H1 (cell line): ENCODE results near the gene CFAP54. TPM values are rescaled to one million over a fixed set of nuclear protein-coding genes. Genes with fewer than 3 reads are reported as not detected.

Experiments used
- CTCF ChIA-PET: fragments of 300-600 bp; sonication (Branson Sonifier 250); formaldehyde crosslinking; loops from one replicate; lab custom pipeline; 2021; ENCODE audit not compliant: partially characterized antibody; lab: Charles Lee
- POLR2A ChIA-PET: fragments of 300-600 bp; sonication (Branson Sonifier 250); formaldehyde crosslinking; loops from one replicate; lab custom pipeline; 2021; ENCODE audit warnings: inconsistent platforms; ENCODE audit not compliant: partially characterized antibody; lab: Charles Lee
- DNase-seq, 2 experiments: peaks; one replicate each; pipeline versions ENCODE4 v3.0.0 to v3.0.0-alpha.2; 2010 to 2022; ENCODE audit warnings: low spot score in 2 of 2, low read depth in 1 of 2, mixed read lengths in 1 of 2
- FAIRE-seq: peaks from 2 replicates; lab custom pipeline; 2011; peaks lifted over from hg19 to GRCh38; lab: Jason Lieb, UNC
- H2AFZ ChIP-seq: 2 replicates; pipeline ENCODE4 v1.8.1; 2012; ENCODE audit warnings: low read length, inconsistent platforms
- H2AK5ac ChIP-seq: 2 replicates; pipeline ENCODE4 v1.6.1; 2013; ENCODE audit warnings: low read depth, low read length
- H2BK120ac ChIP-seq: replicated peaks from 2 replicates; pipeline ENCODE3; 2013; ENCODE audit warnings: low read depth, low read length, inconsistent platforms
- H2BK12ac ChIP-seq: 2 replicates; pipeline ENCODE4 v1.6.1; 2013; ENCODE audit warnings: low read depth, low read length
- H2BK15ac ChIP-seq: 2 replicates; pipeline ENCODE4 v1.6.1; 2013; ENCODE audit warnings: low read length
- H2BK20ac ChIP-seq: 2 replicates; pipeline ENCODE4 v1.6.1; 2013; ENCODE audit warnings: low read length
- H2BK5ac ChIP-seq: 2 replicates; pipeline ENCODE4 v1.6.1; 2013; ENCODE audit warnings: low read depth, low read length
- H3K14ac ChIP-seq: 2 replicates; pipeline ENCODE4 v1.6.1; 2013; ENCODE audit warnings: inconsistent platforms; ENCODE audit not compliant: insufficient read length
- H3K18ac ChIP-seq: 2 replicates; pipeline ENCODE4 v1.6.1; 2013; ENCODE audit warnings: low read length; ENCODE audit errors: extremely low read depth
- H3K23ac ChIP-seq: 2 replicates; pipeline ENCODE4 v1.6.1; 2013; ENCODE audit warnings: inconsistent platforms; ENCODE audit not compliant: insufficient read length
- H3K23me2 ChIP-seq: 2 replicates; pipeline ENCODE4 v1.6.1; 2013; ENCODE audit warnings: low read depth, low read length
- H3K27ac ChIP-seq: 2 replicates; pipeline ENCODE4 v1.6.1; 2011; ENCODE audit warnings: low read depth, low read length, inconsistent platforms
- H3K27me3 ChIP-seq, 4 experiments: replicated peaks in 1 of 4; 1 replicate in 1 of 4; 2 replicates in 3 of 4; pipeline versions ENCODE4 v1.6.1 to v1.8.1; 2011 to 2013; ENCODE audit warnings: low read length in 3 of 4, mild to moderate bottlenecking in 3 of 4, inconsistent platforms in 2 of 4, mixed read lengths in 2 of 4, moderate library complexity in 1 of 4; ENCODE audit not compliant: control insufficient read depth in 3 of 4, insufficient read depth in 3 of 4; ENCODE audit errors: extremely low read depth in 1 of 4
- H3K36me3 ChIP-seq, 4 experiments: 2 replicates each; pipeline versions ENCODE4 v1.6.1 to v1.8.1; 2011 to 2013; ENCODE audit warnings: mild to moderate bottlenecking in 4 of 4, low read length in 3 of 4, moderate library complexity in 2 of 4, control low read depth in 1 of 4, inconsistent platforms in 1 of 4; ENCODE audit not compliant: insufficient read depth in 4 of 4, control insufficient read depth in 2 of 4
- H3K4ac ChIP-seq: replicated peaks from 2 replicates; pipeline ENCODE3; 2013; ENCODE audit warnings: low read length, low read depth, mixed read lengths, inconsistent platforms; ENCODE audit not compliant: insufficient read length
- H3K4me1 ChIP-seq, 4 experiments: replicated peaks in 1 of 4; 1 replicate in 1 of 4; 2 replicates in 3 of 4; pipeline versions ENCODE4 v1.6.1 to v1.8.1; 2011 to 2013; ENCODE audit warnings: low read length in 3 of 4, inconsistent platforms in 2 of 4, mixed read lengths in 1 of 4; ENCODE audit not compliant: insufficient read depth in 4 of 4, control insufficient read depth in 3 of 4
- H3K4me2 ChIP-seq, 2 experiments: 2 replicates each; pipeline versions ENCODE4 v1.6.1 to v1.8.1; 2011 to 2013; ENCODE audit warnings: low read depth in 2 of 2, low read length in 2 of 2, control low read depth in 1 of 2, inconsistent platforms in 1 of 2, mild to moderate bottlenecking in 1 of 2; ENCODE audit not compliant: insufficient read depth in 1 of 2
- H3K4me3 ChIP-seq, 4 experiments: fragments of 200-600, 300-600 bp in 1 of 4; sonication (generic), shearing (Covaris generic), sonication (Bioruptor Twin) in 1 of 4; 2 replicates each; pipeline versions ENCODE4 v1.5.1 to v1.8.1; 2011 to 2016; ENCODE audit warnings: low read length in 4 of 4, low read depth in 3 of 4, control low read depth in 2 of 4, inconsistent platforms in 2 of 4, mild to moderate bottlenecking in 2 of 4, mixed read lengths in 1 of 4, moderate library complexity in 1 of 4; ENCODE audit not compliant: insufficient read depth in 2 of 4; ENCODE audit errors: extremely low read depth in 1 of 4
- H3K56ac ChIP-seq: replicated peaks from 2 replicates; pipeline ENCODE3; 2013; ENCODE audit warnings: low read depth, mild to moderate bottlenecking, mixed read lengths, low read length, inconsistent platforms; ENCODE audit not compliant: insufficient read length
- H3K79me1 ChIP-seq: 2 replicates; pipeline ENCODE4 v1.6.1; 2013; ENCODE audit warnings: low read depth, low read length, control low read depth
- H3K79me2 ChIP-seq, 2 experiments: 2 replicates each; pipeline versions ENCODE4 v1.6.1 to v1.8.1; 2012 to 2013; ENCODE audit warnings: low read length in 2 of 2, mild to moderate bottlenecking in 2 of 2, inconsistent platforms in 1 of 2; ENCODE audit not compliant: insufficient read depth in 2 of 2, control insufficient read depth in 1 of 2
- H3K9ac ChIP-seq, 4 experiments: replicated peaks in 1 of 4; 1 replicate in 1 of 4; 2 replicates in 3 of 4; pipeline versions ENCODE4 v1.6.1 to v1.8.1; 2011 to 2013; ENCODE audit warnings: low read depth in 3 of 4, low read length in 3 of 4, control low read depth in 2 of 4, mild to moderate bottlenecking in 2 of 4, moderate library complexity in 2 of 4, inconsistent platforms in 1 of 4; ENCODE audit errors: extremely low read depth in 1 of 4
- H3K9me3 ChIP-seq, 2 experiments: 2 replicates each; pipeline versions ENCODE4 v1.6.1 to v1.8.1; 2012 to 2013; ENCODE audit warnings: mild to moderate bottlenecking in 2 of 2, moderate library complexity in 2 of 2, control low read depth in 1 of 2, inconsistent platforms in 1 of 2, low read depth in 1 of 2, low read length in 1 of 2, mixed read lengths in 1 of 2; ENCODE audit not compliant: insufficient read depth in 2 of 2
- H4K20me1 ChIP-seq, 2 experiments: replicated peaks in 1 of 2; 2 replicates each; pipeline versions ENCODE3 to v1.8.1; 2011 to 2013; ENCODE audit warnings: inconsistent platforms in 2 of 2, low read length in 2 of 2, mild to moderate bottlenecking in 1 of 2; ENCODE audit not compliant: insufficient read depth in 2 of 2, control insufficient read depth in 1 of 2
- H4K5ac ChIP-seq: 2 replicates; pipeline ENCODE4 v1.6.1; 2013; ENCODE audit warnings: low read length, low read depth, mixed read lengths, inconsistent platforms; ENCODE audit not compliant: insufficient read length
- H4K8ac ChIP-seq: 2 replicates; pipeline ENCODE4 v1.8.0; 2013; ENCODE audit warnings: mild to moderate bottlenecking, moderate library complexity, low read length, inconsistent platforms; ENCODE audit not compliant: insufficient read depth; ENCODE audit errors: extremely low read depth
- H4K91ac ChIP-seq: replicated peaks from 2 replicates; pipeline ENCODE3; 2013; ENCODE audit warnings: low read length, mixed read lengths, inconsistent platforms; ENCODE audit not compliant: insufficient read length
- ASH2L ChIP-seq: fragments of 200-600, 300-600 bp; sonication (generic); IDR thresholded peaks from one replicate; pipeline ENCODE4 v1.7.1; 2017; ENCODE audit warnings: low read length
- CBX5 ChIP-seq: fragments of 300-800, 300-1000 bp; sonication (generic); IDR thresholded peaks from 2 replicates; pipeline ENCODE4 v1.7.1; 2016; ENCODE audit warnings: antibody characterized with exemption, low read length, low read depth
- CEBPB ChIP-seq: IDR thresholded peaks from 2 replicates; pipeline ENCODE4 v1.6.1; 2012; ENCODE audit warnings: low read depth, low read length
- EGR1 ChIP-seq: IDR thresholded peaks from 2 replicates; pipeline ENCODE4 v1.6.1; 2011; ENCODE audit warnings: low read depth, low read length, borderline replicate concordance
- EZH2 ChIP-seq: fragments of 200-600 bp; sonication (generic); IDR thresholded peaks from 2 replicates; pipeline ENCODE4 v1.7.1; 2012; ENCODE audit warnings: low read depth, mild to moderate bottlenecking, moderate library complexity, low read length, inconsistent platforms; ENCODE audit not compliant: severe bottlenecking
- GTF2F1 ChIP-seq: IDR thresholded peaks from 2 replicates; pipeline ENCODE4 v1.6.1; 2012; ENCODE audit warnings: low read depth, low read length, improper control_type of control experiment, borderline replicate concordance
- KDM5A ChIP-seq: fragments of 200-600 bp; IDR thresholded peaks from 2 replicates; pipeline ENCODE4 v1.7.1; 2012; ENCODE audit warnings: mild to moderate bottlenecking, low read length, inconsistent platforms, mixed read lengths
- POLR2A ChIP-seq, 2 experiments: IDR thresholded peaks; 1 replicate in 1 of 2; 2 replicates in 1 of 2; pipeline ENCODE4 v1.6.1; 2011; ENCODE audit warnings: low read depth in 2 of 2, low read length in 2 of 2, mild to moderate bottlenecking in 2 of 2; ENCODE audit errors: control extremely low read depth in 1 of 2
- POLR2AphosphoS5 ChIP-seq: IDR thresholded peaks from 2 replicates; pipeline ENCODE4 v1.6.1; 2011; ENCODE audit warnings: low read depth, low read length
- SIN3A ChIP-seq, 2 experiments: IDR thresholded peaks in 1 of 2; conservative IDR thresholded peaks in 1 of 2; 2 replicates each; pipeline ENCODE4 v1.6.1; 2011 to 2012; ENCODE audit warnings: low read length in 2 of 2, improper control_type of control experiment in 1 of 2, low read depth in 1 of 2, mild to moderate bottlenecking in 1 of 2
- SP1 ChIP-seq: IDR thresholded peaks from 2 replicates; pipeline ENCODE4 v1.6.1; 2011; ENCODE audit warnings: low read depth, low read length
- TAF7 ChIP-seq: optimal IDR thresholded peaks from 2 replicates; pipeline ENCODE3; 2011; ENCODE audit warnings: low read depth, mild to moderate bottlenecking, inconsistent platforms, low read length, moderate library complexity, borderline replicate concordance
- YY1 ChIP-seq: IDR thresholded peaks from 2 replicates; pipeline ENCODE4 v1.6.1; 2011; ENCODE audit warnings: low read depth, mild to moderate bottlenecking, low read length
- WGBS, 2 experiments: shearing (Covaris generic) in 1 of 2; methylation state at CpG; one replicate each; pipeline versions ENCODE4 v1.1.6 to v1.1.7; 2013 to 2015; ENCODE audit warnings: low lambda C conversion rate in 2 of 2, mixed read lengths in 2 of 2, inconsistent platforms in 1 of 2, low coverage in 1 of 2, missing lambda C conversion rate in 1 of 2; ENCODE audit not compliant: insufficient replicate concordance in 2 of 2, insufficient coverage in 1 of 2, insufficient read length in 1 of 2; ENCODE audit errors: extremely low coverage in 1 of 2, missing lambda C conversion rate in 1 of 2; 5-methylcytosine and 5-hydroxymethylcytosine counted together
- polyA plus RNA-seq, 7 experiments: library from polyadenylated mRNA; depleted of rRNA in 3 of 7; stranded (reverse) in 5 of 7; unstranded in 2 of 7; fragments of >200 nt in 5 of 7; fragments of 200-250 nt in 2 of 7; gene quantifications; 1 replicate in 5 of 7; 2 replicates in 1 of 7; 4 replicates in 1 of 7; pipeline versions ENCODE4 v1.2.1 to v1.2.3, GENCODE V29; 2011 to 2013; ENCODE audit warnings: missing spikeins in 2 of 7, mixed read lengths in 2 of 7
- total RNA-seq: library from RNA; stranded (reverse); fragmentation: NEBNext Ultra II Directional; extraction: Animal tissue kit (Norgen Biotek cat#: 25700); gene quantifications from 2 replicates; pipeline ENCODE4 v1.2.1, GENCODE V29; 2021
- TF ChIP-seq, protein P1 (sequence below): IDR thresholded peaks from 2 replicates; pipeline ENCODE4 v1.6.1; 2012; ENCODE audit warnings: inconsistent platforms

Gene CFAP54
- total and polyA plus RNA-seq, 2 of the 8 experiments (the other 6 are each of a cell fraction or from before 2014, with no cell fraction given) = 0.17 to 0.33 TPM

DNA sequence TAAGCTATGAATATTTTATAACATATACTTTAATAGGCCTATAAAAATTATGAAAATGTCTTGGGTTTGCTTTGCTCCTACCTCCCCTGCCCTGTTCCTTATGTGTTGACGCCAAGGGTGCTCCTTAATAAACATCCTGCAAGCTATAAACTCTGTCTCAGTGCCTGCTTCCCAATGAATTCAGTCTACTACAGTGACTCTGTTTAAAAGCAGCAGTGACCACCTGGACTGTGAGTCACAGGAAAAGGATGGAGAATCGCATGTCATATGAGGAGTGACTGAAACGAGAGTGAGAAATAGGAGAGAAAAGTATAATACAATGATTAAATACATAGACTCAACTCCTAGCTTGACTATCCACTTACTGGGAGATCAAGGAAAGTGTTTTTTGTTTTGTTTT, 41.1 kb upstream of the CFAP54 start:
- H3K9me3 ChIP-seq = no peaks in the 10 kb centered on the region
- H2AK5ac ChIP-seq = no peak overlapping the region
- no peak overlapping the region for H3K4ac ChIP-seq
- no peak overlapping the region for H2BK5ac ChIP-seq
- 84% methylated on average over 3 of the region's 3 CpGs; no CpG with 5 or more reads in 1 of the 2 experiments for WGBS, 2 experiments
- no peaks in the 10 kb centered on the region for H3K4me1 ChIP-seq
- H3K4me3 ChIP-seq = no peak overlapping the region
- no peak overlapping the region for H3K56ac ChIP-seq
- H3K27me3 ChIP-seq = no peaks in the 10 kb centered on the region
- no peak overlapping the region for H4K8ac ChIP-seq
- H4K5ac ChIP-seq = no peak overlapping the region
- H2BK20ac ChIP-seq = no peak overlapping the region
- FAIRE-seq (no peak), DNase-seq (no peak)
- H4K91ac ChIP-seq = no peak overlapping the region
- H3K79me2 ChIP-seq = no peaks in the 10 kb centered on the region
- H3K4me2 ChIP-seq = no peak overlapping the region
- no peak overlapping the region for H2BK120ac ChIP-seq
- H3K14ac ChIP-seq = no peak overlapping the region
- H3K18ac ChIP-seq = no peak overlapping the region
- no peak overlapping the region for H3K9ac ChIP-seq
- POLR2A ChIA-PET = no interaction called here
- TF ChIP-seq YY1 (no peak), ASH2L (no peak), CBX5 (no peak), POLR2AphosphoS5 (no peak), SIN3A (conservative IDR thresholded peaks at IDR 0.05 in 1 of 2, IDR thresholded peaks at IDR 0.05 in 1 of 2; ENCODE audit: low read depth in 1 of 2, low read length in 2 of 2) (no peak), POLR2A (IDR thresholded peaks at IDR 0.05; ENCODE audit: control extremely low read depth in 1 of 2, low read depth in 2 of 2, low read length in 2 of 2) (no peak), GTF2F1 (no peak), SP1 (no peak), CEBPB (no peak), KDM5A (no peak), EGR1 (no peak), TAF7 (no peak), EZH2 (no peak)
- TF ChIP-seq, protein P1, sequence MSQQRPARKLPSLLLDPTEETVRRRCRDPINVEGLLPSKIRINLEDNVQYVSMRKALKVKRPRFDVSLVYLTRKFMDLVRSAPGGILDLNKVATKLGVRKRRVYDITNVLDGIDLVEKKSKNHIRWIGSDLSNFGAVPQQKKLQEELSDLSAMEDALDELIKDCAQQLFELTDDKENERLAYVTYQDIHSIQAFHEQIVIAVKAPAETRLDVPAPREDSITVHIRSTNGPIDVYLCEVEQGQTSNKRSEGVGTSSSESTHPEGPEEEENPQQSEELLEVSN = no peak
- TF ChIP-seq, all 59 proteins: peak for 0
- Histone ChIP-seq H3K23me2 (no peaks in the 10 kb centered on the region; the same call in 1 of the 2 replicates), H3K27ac (no peak overlapping the region), H3K23ac (no peak overlapping the region), H4K20me1 (no peaks in the 10 kb centered on the region), H3K36me3 (no peaks in the 10 kb centered on the region), H2BK12ac (no peak overlapping the region), H2AFZ (no peak overlapping the region), H3K79me1 (no peaks in the 10 kb centered on the region), H2BK15ac (no peak overlapping the region)
- CTCF ChIA-PET = interaction anchor here (0.6 to 0.9 kb wide), 2 partner anchors 47 to 153 kb away, joined by 3 read pairs; no protein-coding TSS in a partner anchor
